NCI-H1105 treated with DMSO at 0.1 percent for 48 hours (cell line): Measurements from ENCODE around the gene SUFU.

Experiments used
- DNase-seq: peaks from one replicate; lab custom pipeline; 2025; lab: John Stamatoyannopoulos, UW

SUFU gene

GRCh38 chr10:102552533-102552932 lies 48.8 kb downstream of the SUFU start:
- no peak for DNase-seq

GRCh38 chr10:102553771-102554170 lies 50.0 kb downstream of the SUFU start:
- no peak for DNase-seq

- no peak for DNase-seq
Observed at GRCh38 chr10:102554531-102554930, 50.8 kb downstream of the SUFU start.

GRCh38 chr10:102555781-102556328 lies 52.1 kb downstream of the SUFU start:
- DNase-seq: no peak

- DNase-seq: no peak
Observed at GRCh38 chr10:102557569-102557968, 53.8 kb downstream of the SUFU start.

- no peak for DNase-seq
Observed at GRCh38 chr10:102559764-102560163, 56.0 kb downstream of the SUFU start.

GRCh38 chr10:102564209-102564834 lies 60.5 kb downstream of the SUFU start:
- no peak for DNase-seq

GRCh38 chr10:102565793-102566192 lies 62.0 kb downstream of the SUFU start:
- no peak for DNase-seq

- no peak for DNase-seq
Observed at GRCh38 chr10:102578782-102579181, 75.0 kb downstream of the SUFU start.

GRCh38 chr10:102579328-102579727 lies 75.6 kb downstream of the SUFU start:
- DNase-seq: no peak

- DNase-seq: no peak
Observed at GRCh38 chr10:102580230-102580629, 76.5 kb downstream of the SUFU start.

GRCh38 chr10:102581401-102581800 lies 77.6 kb downstream of the SUFU start:
- no peak for DNase-seq

GRCh38 chr10:102581981-102582580 lies 78.3 kb downstream of the SUFU start:
- no peak for DNase-seq

GRCh38 chr10:102583435-102584417 lies 80.0 kb downstream of the SUFU start:
- peak; percentile 59 for DNase-seq

GRCh38 chr10:102585026-102585425 lies 81.3 kb downstream of the SUFU start:
- DNase-seq: no peak

GRCh38 chr10:102586858-102587257 lies 83.1 kb downstream of the SUFU start:
- DNase-seq: no peak

- DNase-seq: no peak
Observed at GRCh38 chr10:102588875-102589274, 85.1 kb downstream of the SUFU start.

- DNase-seq: no peak
Observed at GRCh38 chr10:102593074-102593803, 89.5 kb downstream of the SUFU start.

GRCh38 chr10:102593804-102594079 lies 90.0 kb downstream of the SUFU start:
- no peak for DNase-seq

GRCh38 chr10:102595293-102595692 lies 91.5 kb downstream of the SUFU start:
- no peak for DNase-seq

GRCh38 chr10:102595897-102596296 lies 92.1 kb downstream of the SUFU start:
- DNase-seq: no peak

- DNase-seq: peak; percentile 49
Observed at GRCh38 chr10:102596506-102596971, 92.8 kb downstream of the SUFU start.
